ENCODE measurements around the gene C9orf50. TPM values are rescaled to one million over a fixed set of nuclear protein-coding genes. Genes with fewer than 3 reads are reported as not detected.
A peak's percentile ranks its signal among the peaks of the same experiment; 100 is the strongest.

The C9orf50 gene
- total and polyA plus RNA-seq, 10 donors = 0.12 to 0.46 (median 0.19) TPM; not detected in 6

- WGBS, 5 donors = 14 to 22% (median 21%) methylated on average over 18 to 44 of the region's 44 CpGs
- H3K9me3 ChIP-seq = no peaks in the 10 kb centered on the region
- H3K27me3 ChIP-seq (replicated peaks in 1 of 7) = no peaks in the 10 kb centered on the region
- intact Hi-C loops (cut with DNase I; ENCODE audit: low total_unique reads) = loop anchor here (10.0 kb wide), 1 partner anchor 144 kb away; no protein-coding TSS in a partner anchor
- H3K4me3 ChIP-seq = peak overlapping the region; percentile 67 to 98 (median 94)
- H3K27ac ChIP-seq = peak overlapping the region; percentile 80 to 92 (median 88)
- H3K4me1 ChIP-seq = peaks cover 15 to 65% (median 42%) of the 10 kb centered on the region in 6 donors
- H3K36me3 ChIP-seq = peaks cover 0 to 39% (median 33%) of the 10 kb centered on the region in 6 donors
- no peak for DNase-seq
- TF ChIP-seq POLR2AphosphoS5 (IDR thresholded peaks at IDR 0.05) = no peak
- no peak for TF ChIP-seq CTCF (IDR thresholded peaks at IDR 0.05 in 8 of 11, conservative IDR thresholded peaks at IDR 0.05 in 3 of 11)
- no peak for TF ChIP-seq POLR2A (IDR thresholded peaks at IDR 0.05)
Observed at GRCh38 chr9:129640871-129641749, 20.2 kb upstream of the C9orf50 start.

GRCh38 chr9:129640086-129640870 is 19.4 kb upstream of the C9orf50 start:
- peak overlapping the region in 1 of 8 donors; percentile 18 for H3K27ac ChIP-seq
- intact Hi-C loops (cut with DNase I; ENCODE audit: low total_unique reads) = loop anchor here (10.0 kb wide), 1 partner anchor 145 kb away; no protein-coding TSS in a partner anchor
- WGBS, 5 donors = 72 to 88% (median 81%) methylated on average over 16 to 25 of the region's 25 CpGs
- TF ChIP-seq CTCF (IDR thresholded peaks at IDR 0.05 in 8 of 11, conservative IDR thresholded peaks at IDR 0.05 in 3 of 11) = no peak
- no peak for TF ChIP-seq POLR2A (IDR thresholded peaks at IDR 0.05)
- peak in 1 of 3 donors; percentile 61 for TF ChIP-seq POLR2AphosphoS5 (IDR thresholded peaks at IDR 0.05)
- no peaks in the 10 kb centered on the region for H3K27me3 ChIP-seq (replicated peaks in 1 of 7)
- no peak for DNase-seq
- peak overlapping the region in 6 of 8 donors; percentile 74 to 98 (median 94) for H3K4me3 ChIP-seq
- no peaks in the 10 kb centered on the region for H3K9me3 ChIP-seq
- peaks cover 0 to 47% (median 41%) of the 10 kb centered on the region in 6 donors for H3K36me3 ChIP-seq
- H3K4me1 ChIP-seq = peaks cover 15 to 72% (median 48%) of the 10 kb centered on the region in 6 donors

- peak overlapping the region in 1 of 8 donors; percentile 18 for H3K27ac ChIP-seq
- 72 to 88% (median 86%) methylated on average over 9 to 12 of the region's 12 CpGs for WGBS, 5 donors
- intact Hi-C loops (cut with DNase I; ENCODE audit: low total_unique reads) = loop anchor here (10.0 kb wide), 1 partner anchor 145 kb away; no protein-coding TSS in a partner anchor
Observed at GRCh38 chr9:129639756-129640085, 18.8 kb upstream of the C9orf50 start.

More at GRCh38 chr9:129639756-129640085, 18.8 kb upstream of the C9orf50 start:
- DNase-seq = no peak
- no peak overlapping the region for H3K4me3 ChIP-seq
- H3K9me3 ChIP-seq = no peaks in the 10 kb centered on the region
- H3K4me1 ChIP-seq = peaks cover 15 to 78% (median 51%) of the 10 kb centered on the region in 6 donors
- no peak for TF ChIP-seq POLR2A (IDR thresholded peaks at IDR 0.05)
- TF ChIP-seq CTCF (IDR thresholded peaks at IDR 0.05 in 8 of 11, conservative IDR thresholded peaks at IDR 0.05 in 3 of 11) = no peak
- no peak for TF ChIP-seq POLR2AphosphoS5 (IDR thresholded peaks at IDR 0.05)
- H3K27me3 ChIP-seq (replicated peaks in 1 of 7) = no peaks in the 10 kb centered on the region
- H3K36me3 ChIP-seq = peaks cover 0 to 53% (median 46%) of the 10 kb centered on the region in 6 donors

All from spleen (tissue), 11 donors.